PC-3 (cell line): ENCODE data around the gene PIN1. TPM values are rescaled to one million over a fixed set of nuclear protein-coding genes. Genes with fewer than 3 reads are reported as not detected.

ENCODE experiments used
- ATAC-seq: fragments of 200-7000 bp; cut with Tn5 transposase; 2 replicates; pipeline ENCODE4 v1.9.1; 2020; ENCODE audit warnings: mild to moderate bottlenecking, moderate library complexity
- Bru-seq: library from RNA; stranded (reverse); fragments of 400-500 nt; gene quantifications from one replicate; lab custom pipeline; 2021; lab: Mats Ljungman, UMichigan
- BruChase-seq, 2 experiments: library from RNA; stranded (reverse); fragments of 400-500 nt; gene quantifications; one replicate each; lab custom pipeline; 2021; lab: Mats Ljungman, UMichigan
- BruUV-seq: library from RNA; stranded (reverse); fragments of 400-500 nt; replicated peaks from 2 replicates; lab custom pipeline; 2021; lab: Mats Ljungman, UMichigan
- CTCF ChIA-PET: fragments of 300-600 bp; sonication (Branson Sonifier 250); formaldehyde crosslinking; loops from one replicate; lab custom pipeline; 2022; ENCODE audit warnings: antibody characterized with exemption; lab: Charles Lee
- POLR2A ChIA-PET: fragments of 300-600 bp; sonication (Branson Sonifier 250); formaldehyde crosslinking; loops from one replicate; lab custom pipeline; 2022; ENCODE audit warnings: antibody characterized with exemption; ENCODE audit not compliant: unreplicated experiment; lab: Charles Lee
- DNase-seq: peaks from one replicate; pipeline ENCODE4 v3.0.0-alpha.2; 2015
- H2AFZ ChIP-seq: fragments of 300-600 bp; sonication (generic); 2 replicates; pipeline ENCODE4 v1.6.0; 2016; ENCODE audit warnings: antibody characterized with exemption, low read length
- H3F3A ChIP-seq: fragments of 300-600 bp; sonication (generic); one replicate; pipeline ENCODE4 v1.6.0; 2017; ENCODE audit warnings: antibody characterized with exemption, low read length, control low read depth, mild to moderate bottlenecking; ENCODE audit not compliant: unreplicated experiment
- H3K27ac ChIP-seq: fragments of 300-600 bp; sonication (generic); 2 replicates; pipeline ENCODE4 v1.5.1; 2016; ENCODE audit warnings: mild to moderate bottlenecking, low read length
- H3K27me3 ChIP-seq: fragments of 300-600 bp; sonication (generic); 2 replicates; pipeline ENCODE4 v1.6.1; 2016; ENCODE audit warnings: low read length, mixed read lengths
- H3K36me3 ChIP-seq: fragments of 300-600 bp; sonication (generic); 2 replicates; pipeline ENCODE4 v1.6.1; 2016; ENCODE audit warnings: low read depth, mixed run types, low read length, mixed read lengths
- H3K4me1 ChIP-seq: fragments of 300-600 bp; sonication (generic); 2 replicates; pipeline ENCODE4 v1.5.1; 2016; ENCODE audit warnings: low read length; ENCODE audit not compliant: insufficient read depth
- H3K4me2 ChIP-seq: fragments of 300-600 bp; sonication (generic); 2 replicates; pipeline ENCODE4 v1.6.0; 2016; ENCODE audit warnings: low read length
- H3K4me3 ChIP-seq: fragments of 300-600 bp; sonication (generic); 2 replicates; pipeline ENCODE4 v1.5.1; 2016; ENCODE audit warnings: mild to moderate bottlenecking, low read length, mixed read lengths
- H3K79me2 ChIP-seq: fragments of 300-600 bp; sonication (generic); 2 replicates; pipeline ENCODE4 v1.6.1; 2017; ENCODE audit warnings: low read length, mixed read lengths
- H3K9ac ChIP-seq: fragments of 300-600 bp; sonication (generic); 2 replicates; pipeline ENCODE4 v1.6.0; 2016; ENCODE audit warnings: mild to moderate bottlenecking, low read length
- H3K9me2 ChIP-seq: fragments of 300-600 bp; sonication (generic); replicated peaks from 2 replicates; pipeline ENCODE4 v1.6.1; 2016; ENCODE audit warnings: mixed run types, low read length, mixed read lengths
- H3K9me3 ChIP-seq: fragments of 300-600 bp; sonication (generic); 2 replicates; pipeline ENCODE4 v1.6.1; 2016; ENCODE audit warnings: low read length, mixed read lengths
- H4K20me1 ChIP-seq: fragments of 300-600 bp; sonication (generic); 2 replicates; pipeline ENCODE4 v1.6.1; 2016; ENCODE audit warnings: low read length, mixed read lengths
- EZH2 ChIP-seq: fragments of 300-600 bp; sonication (generic); IDR thresholded peaks from one replicate; pipeline ENCODE4 v1.6.1; 2017; ENCODE audit warnings: antibody characterized with exemption, mild to moderate bottlenecking, low read length; ENCODE audit not compliant: unreplicated experiment
- EZH2phosphoT487 ChIP-seq: fragments of 300-600 bp; sonication (generic); IDR thresholded peaks from 2 replicates; pipeline ENCODE4 v1.6.1; 2018; ENCODE audit warnings: mild to moderate bottlenecking, antibody characterized with exemption, low read length, borderline replicate concordance
- intact Hi-C: fragments of 100-400 bp; cut with micrococcal nuclease; formaldehyde crosslinking; loops from 2 replicates; pipeline ENCODE4 v1.9.0; 2023
- long read RNA-seq: library from polyadenylated mRNA; unstranded; transcript quantifications from one replicate; pipeline ENCODE4 v2.0.0, GENCODE V29; 2021; ENCODE audit not compliant: unreplicated experiment
- total RNA-seq: library from RNA; depleted of rRNA; stranded (reverse); fragments of >200 nt; gene quantifications from 2 replicates; pipeline ENCODE4 v1.2.3, GENCODE V29; 2014; rRNA removed
- TF ChIP-seq, protein P1 (sequence below): fragments of 300-600 bp; sonication (generic); conservative IDR thresholded peaks from 2 replicates; pipeline ENCODE4 v1.5.1; 2017; ENCODE audit warnings: antibody characterized with exemption, low read depth, mild to moderate bottlenecking, low read length

PIN1 gene
- 314 and 349 TPM in 2 replicates for total RNA-seq
- percentile 78 among the genes with signal in this experiment for Bru-seq, nascent RNA
- BruChase-seq, experiment 1, labeled RNA remaining after a 6-hour chase: percentile 73 among the genes with signal in this experiment
- BruChase-seq, experiment 2, labeled RNA remaining after a 2-hour chase: percentile 78 among the genes with signal in this experiment
- long read RNA-seq, full-length matches to known transcripts: 252 of 323 reads
- long read RNA-seq, partial matches to known transcripts: 15 of 323 reads
- long read RNA-seq, other reads (novel, unspliced or antisense): 56 of 323 reads

DNA sequence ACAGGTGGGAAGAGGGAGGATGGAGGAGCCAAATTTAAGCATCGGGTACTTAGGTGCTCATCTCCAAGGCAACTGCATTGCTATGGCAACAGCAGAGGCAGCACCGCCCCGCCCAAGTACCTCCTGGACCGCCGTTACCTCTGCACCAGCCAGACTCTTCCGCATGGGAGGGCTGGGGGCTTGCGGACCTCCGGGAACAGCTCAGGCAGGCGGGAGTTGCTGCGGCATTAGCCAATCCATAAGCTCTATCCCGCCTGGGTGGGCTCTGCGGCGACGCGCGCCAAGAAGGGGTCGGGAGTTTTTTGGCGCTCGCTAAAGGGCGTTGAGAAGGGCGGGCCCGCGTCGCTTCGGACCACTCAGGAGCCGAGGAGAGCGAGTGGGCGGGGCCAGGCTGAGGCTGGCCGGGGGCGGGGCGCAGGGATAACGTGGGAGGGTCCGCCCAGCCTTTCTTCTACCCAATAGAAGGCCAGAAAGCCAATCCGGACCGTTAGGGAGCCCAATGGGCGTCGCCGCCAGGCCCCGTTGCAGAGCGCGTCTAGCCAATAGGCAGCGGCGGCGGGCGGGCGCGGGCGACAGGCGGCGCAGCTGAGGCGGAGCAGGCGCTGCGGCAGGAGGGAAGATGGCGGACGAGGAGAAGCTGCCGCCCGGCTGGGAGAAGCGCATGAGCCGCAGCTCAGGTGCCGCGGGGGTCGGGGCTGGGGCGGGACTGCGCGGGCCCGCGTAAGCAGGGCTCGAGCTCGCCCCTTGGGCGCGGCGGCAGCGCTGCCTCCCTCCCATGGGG is at the start of gene PIN1:
Gene PIN1, plus strand, starts transcription at position 593 of the 781 bp plus-strand sequence. Its CDS starts 27 bp downstream, at position 620.
- intact Hi-C loops: no loop called here
- no peaks in the 10 kb centered on the region for H3K9me2 ChIP-seq
- H3K9me3 ChIP-seq: no peaks in the 10 kb centered on the region
- peak within 1 kb of the TSS; percentile 76 for H2AFZ ChIP-seq
- peak within 1 kb of the TSS; percentile 98 for H3K4me2 ChIP-seq
- DNase-seq: peak; percentile 100
- peaks cover 7% of the 10 kb centered on the region for H3K4me1 ChIP-seq
- peaks cover 34% of the 10 kb centered on the region for H3K79me2 ChIP-seq
- peak within 1 kb of the TSS; percentile 86 for H3K9ac ChIP-seq
- peaks cover 6% of the 10 kb centered on the region for H3F3A ChIP-seq
- H4K20me1 ChIP-seq: no peaks in the 10 kb centered on the region
- ChIA-PET POLR2A (no interaction called here), CTCF (interaction anchor here (0.6 kb wide), 1 partner anchor 8 kb away, joined by 3 read pairs; no protein-coding TSS in a partner anchor)
- H3K27ac ChIP-seq: no peak within 1 kb of the TSS
- H3K27me3 ChIP-seq: no peaks in the 10 kb centered on the region
- TF ChIP-seq, protein P1, sequence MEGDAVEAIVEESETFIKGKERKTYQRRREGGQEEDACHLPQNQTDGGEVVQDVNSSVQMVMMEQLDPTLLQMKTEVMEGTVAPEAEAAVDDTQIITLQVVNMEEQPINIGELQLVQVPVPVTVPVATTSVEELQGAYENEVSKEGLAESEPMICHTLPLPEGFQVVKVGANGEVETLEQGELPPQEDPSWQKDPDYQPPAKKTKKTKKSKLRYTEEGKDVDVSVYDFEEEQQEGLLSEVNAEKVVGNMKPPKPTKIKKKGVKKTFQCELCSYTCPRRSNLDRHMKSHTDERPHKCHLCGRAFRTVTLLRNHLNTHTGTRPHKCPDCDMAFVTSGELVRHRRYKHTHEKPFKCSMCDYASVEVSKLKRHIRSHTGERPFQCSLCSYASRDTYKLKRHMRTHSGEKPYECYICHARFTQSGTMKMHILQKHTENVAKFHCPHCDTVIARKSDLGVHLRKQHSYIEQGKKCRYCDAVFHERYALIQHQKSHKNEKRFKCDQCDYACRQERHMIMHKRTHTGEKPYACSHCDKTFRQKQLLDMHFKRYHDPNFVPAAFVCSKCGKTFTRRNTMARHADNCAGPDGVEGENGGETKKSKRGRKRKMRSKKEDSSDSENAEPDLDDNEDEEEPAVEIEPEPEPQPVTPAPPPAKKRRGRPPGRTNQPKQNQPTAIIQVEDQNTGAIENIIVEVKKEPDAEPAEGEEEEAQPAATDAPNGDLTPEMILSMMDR: peak; percentile 39
- no peak for TF ChIP-seq EZH2
- no peak for TF ChIP-seq EZH2phosphoT487
- peak within 1 kb of the TSS; percentile 99 for H3K4me3 ChIP-seq
- peaks cover 15% of the 10 kb centered on the region; the same call in 1 of the 2 replicates for H3K36me3 ChIP-seq
- peak; percentile 97 for ATAC-seq
- BruUV-seq: no TSS peak

DNA sequence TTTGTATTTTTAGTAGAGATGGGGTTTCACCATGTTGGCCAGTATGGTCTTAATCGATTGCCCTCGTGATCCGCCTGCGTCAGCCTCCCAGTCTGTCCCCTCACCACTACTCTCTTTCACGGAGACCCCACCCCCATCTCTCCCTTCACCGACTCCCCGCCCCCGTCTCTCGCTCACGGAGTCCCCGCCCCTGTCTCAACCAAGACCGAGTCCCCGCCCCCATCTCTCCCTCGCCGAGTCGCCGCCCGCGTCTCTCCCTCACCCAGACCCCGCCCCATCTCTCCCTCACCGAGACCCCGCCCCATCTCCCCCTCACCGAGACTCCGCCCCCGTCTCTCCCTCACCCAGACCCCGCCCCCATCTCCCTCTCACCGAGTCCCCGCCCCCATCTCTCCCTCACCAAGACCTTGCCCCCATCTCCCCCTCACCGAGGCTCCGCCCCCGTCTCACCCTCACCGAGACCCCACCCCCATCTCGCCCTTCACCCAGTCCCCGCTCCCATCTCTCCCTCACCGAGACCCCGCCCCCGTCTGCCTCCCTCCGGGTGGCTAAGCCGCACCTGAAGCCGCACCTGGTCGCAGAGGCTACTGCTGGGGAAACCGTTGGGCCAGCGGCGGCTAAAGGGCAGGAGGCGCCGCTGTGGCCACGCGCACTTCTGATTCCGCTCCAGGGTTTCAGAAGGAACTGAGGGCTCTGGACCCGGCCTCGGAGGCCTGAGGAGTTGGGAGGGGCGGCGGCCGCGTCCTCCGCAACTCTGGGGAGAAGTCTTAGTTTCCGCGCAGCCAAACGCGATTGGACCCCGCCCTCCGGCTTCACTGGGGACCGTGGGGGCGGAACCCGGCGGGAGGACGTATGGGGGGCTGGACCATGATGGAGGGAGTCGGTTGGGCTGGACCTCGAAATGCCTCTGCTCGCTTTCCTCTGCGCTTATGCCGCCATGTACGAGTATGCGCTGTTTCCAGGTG is 49.5 kb upstream of the PIN1 start:
- H3K4me1 ChIP-seq: peaks cover 23% of the 10 kb centered on the region
- H3K9me2 ChIP-seq: no peaks in the 10 kb centered on the region
- intact Hi-C loops: loop anchor here (1.0 to 2.0 kb wide), 3 partner anchors 17 to 111 kb away; partner anchors contain the start of genes FBXL12, ZNF562 and ZNF846
- peak overlapping the region; percentile 86 for H2AFZ ChIP-seq
- CTCF ChIA-PET: no interaction called here
- no peaks in the 10 kb centered on the region for H3K9me3 ChIP-seq
- peak; percentile 76 for ATAC-seq
- H3K36me3 ChIP-seq: no peaks in the 10 kb centered on the region
- POLR2A ChIA-PET: no interaction called here
- H3K27ac ChIP-seq: peak overlapping the region; percentile 75
- no peak for TF ChIP-seq EZH2
- TF ChIP-seq, protein P1: no peak
- TF ChIP-seq EZH2phosphoT487: no peak
- H3K79me2 ChIP-seq: 0 out of 2 replicates have a peak, but pooled peaks cover 3% of the 10 kb centered on the region
- H3K9ac ChIP-seq: peak overlapping the region; percentile 72
- H3K4me2 ChIP-seq: peak overlapping the region; percentile 92
- no peaks in the 10 kb centered on the region for H3K27me3 ChIP-seq
- peak; percentile 97 for DNase-seq
- no peaks in the 10 kb centered on the region for H4K20me1 ChIP-seq
- peak overlapping the region; percentile 73 for H3K4me3 ChIP-seq
- no peaks in the 10 kb centered on the region for H3F3A ChIP-seq
- BruUV-seq: TSS peak; percentile 96
